Measurements from ENCODE around the gene ERC2.
A peak's percentile ranks its signal among the peaks of the same experiment; 100 is the strongest.

The ERC2 gene

DNA sequence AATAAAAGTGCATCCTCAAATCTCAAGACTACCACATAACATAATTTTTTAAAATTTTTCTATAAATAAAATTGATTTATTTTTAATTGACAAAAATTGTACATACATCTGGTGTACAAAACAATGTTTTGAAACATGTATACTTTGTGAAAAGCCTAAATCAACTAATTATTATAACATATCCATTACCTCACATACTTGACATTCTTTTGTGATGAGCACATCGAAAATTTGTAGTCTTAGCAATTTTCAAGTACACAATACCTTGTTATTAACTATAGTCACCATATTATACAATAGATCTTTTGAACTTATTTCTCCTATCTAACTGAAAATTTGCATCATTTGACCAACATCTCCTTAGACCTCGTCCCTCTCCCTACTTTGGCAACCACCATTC is 973.3 kb downstream of the ERC2 start:
- DNase-seq (ENCODE audit: low spot score): no peak

DNA sequence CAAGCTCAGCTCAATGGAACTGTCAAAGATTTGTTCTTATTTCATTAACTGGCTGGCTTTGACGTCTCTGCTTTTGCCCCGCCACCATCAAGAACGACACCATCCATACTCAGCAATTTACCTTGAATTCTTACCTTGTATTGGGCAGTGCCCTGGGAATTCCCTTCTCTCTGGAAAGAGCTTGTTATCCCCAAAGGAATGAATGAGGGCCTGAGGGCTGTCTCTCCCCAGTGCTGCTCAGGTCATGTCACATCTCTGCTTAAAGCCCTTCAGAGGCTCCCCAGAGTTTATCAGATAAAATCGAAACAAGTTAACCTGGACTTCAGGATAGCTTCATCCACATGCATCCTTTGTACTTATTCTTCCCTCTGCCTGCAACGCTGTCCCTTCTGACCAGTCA is 975.3 kb downstream of the ERC2 start:
- DNase-seq (ENCODE audit: low spot score): no peak

DNA sequence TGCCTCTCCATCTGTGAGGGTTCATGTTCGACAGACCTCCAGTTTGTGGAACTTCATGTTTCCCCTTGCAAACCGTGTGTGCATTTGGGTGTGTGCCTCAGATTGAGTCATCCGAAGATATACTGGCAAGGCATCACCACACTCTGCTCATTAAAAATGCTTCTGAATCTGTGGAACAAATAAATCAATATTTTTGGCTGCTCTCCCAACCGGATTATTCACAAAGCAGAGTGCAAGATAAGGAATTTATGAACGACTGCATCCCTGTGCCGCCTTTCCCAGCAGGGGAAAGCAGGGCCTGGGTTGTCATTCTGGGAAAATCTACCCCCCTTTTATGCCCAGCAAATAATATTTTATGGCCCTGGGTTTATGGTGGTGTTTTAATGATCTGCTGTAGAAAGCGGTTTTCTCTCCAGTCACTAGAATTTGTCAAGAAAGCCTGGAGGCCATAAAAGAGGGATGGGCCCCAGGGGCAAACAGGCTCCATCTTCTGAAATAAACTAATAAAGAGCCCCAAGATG is 976.9 kb downstream of the ERC2 start:
- no peak for DNase-seq (ENCODE audit: low spot score)

DNA sequence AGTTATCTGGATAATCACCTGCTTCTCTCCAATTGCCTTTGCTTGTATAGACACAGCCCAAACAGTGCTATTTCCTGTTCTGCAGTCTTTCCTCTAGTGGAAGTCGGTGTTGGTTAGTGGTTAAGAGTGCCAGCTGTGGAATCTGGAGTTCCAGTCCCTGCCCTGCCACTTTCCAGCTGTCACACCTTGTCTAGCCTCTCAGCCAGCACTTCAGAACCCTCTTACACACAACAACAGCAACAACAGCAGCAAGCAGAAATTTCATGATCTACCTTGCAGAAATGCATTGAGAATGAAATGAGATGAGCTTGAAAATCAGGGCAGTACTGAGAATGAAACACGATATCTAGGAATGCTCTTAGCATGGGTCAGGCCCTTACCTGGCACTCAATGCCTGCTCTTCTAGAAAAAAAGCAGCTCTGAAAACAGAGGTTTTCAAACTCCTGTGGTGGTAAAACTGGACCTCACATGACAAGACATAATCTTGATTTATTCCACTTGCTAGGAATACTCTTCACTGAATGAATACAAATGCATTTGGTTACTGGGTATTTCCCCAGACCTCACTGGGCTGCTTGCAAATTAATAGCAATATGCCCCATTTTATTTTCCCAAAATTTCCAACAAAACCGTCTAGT is 977.9 kb downstream of the ERC2 start:
- no peak for DNase-seq (ENCODE audit: low spot score)

DNA sequence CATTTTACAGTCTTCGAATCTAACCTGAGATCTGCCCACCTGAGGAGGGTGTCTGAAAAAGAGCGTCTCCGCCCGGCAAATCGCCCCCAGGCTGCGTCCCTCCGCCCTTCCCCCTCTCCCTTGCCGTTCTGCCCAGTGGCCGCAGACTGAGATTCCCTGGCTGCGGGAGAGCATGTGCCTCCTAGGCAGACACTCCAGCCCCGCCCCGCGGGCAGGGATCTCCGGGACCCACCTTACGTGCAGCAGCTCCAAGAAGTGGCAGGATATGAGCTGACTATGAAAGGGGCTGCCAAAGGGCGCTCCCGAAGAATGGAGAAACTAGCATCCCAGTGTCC is 978.5 kb downstream of the ERC2 start:
- no peak for DNase-seq (ENCODE audit: low spot score)

DNA sequence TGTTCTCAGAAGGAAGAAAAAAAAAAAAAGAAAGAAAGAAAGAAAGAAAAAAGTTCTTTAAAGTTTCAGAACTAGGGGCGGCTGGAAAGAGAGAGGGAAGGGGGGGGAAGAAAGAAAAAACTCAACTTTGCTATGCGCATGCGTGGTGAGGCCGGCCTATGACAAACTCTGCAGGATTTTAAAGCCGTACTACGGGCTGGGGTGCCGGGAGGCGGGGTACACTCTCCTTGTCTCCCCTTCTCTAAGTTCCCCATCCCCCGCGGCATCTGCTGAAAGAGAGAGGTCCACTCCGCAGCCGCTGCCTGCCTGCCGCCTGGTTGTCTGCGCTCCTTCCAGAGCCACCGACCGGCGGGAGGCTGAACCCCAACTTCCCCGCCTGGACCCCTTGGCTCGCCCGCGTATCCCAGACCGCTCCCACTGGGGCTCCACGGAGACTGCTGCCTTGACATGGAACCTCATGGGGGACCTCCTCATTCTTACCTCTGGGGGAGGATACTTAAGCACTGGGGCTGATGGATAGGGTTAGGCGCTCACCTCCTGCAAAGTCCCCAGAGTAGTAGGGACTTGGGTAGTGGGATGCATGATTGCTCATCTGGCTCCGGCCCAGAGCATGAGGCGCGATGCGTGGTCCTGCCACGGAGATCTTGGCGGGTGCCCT is 979.7 kb downstream of the ERC2 start:
- DNase-seq (ENCODE audit: low spot score): peak; percentile 6

DNA sequence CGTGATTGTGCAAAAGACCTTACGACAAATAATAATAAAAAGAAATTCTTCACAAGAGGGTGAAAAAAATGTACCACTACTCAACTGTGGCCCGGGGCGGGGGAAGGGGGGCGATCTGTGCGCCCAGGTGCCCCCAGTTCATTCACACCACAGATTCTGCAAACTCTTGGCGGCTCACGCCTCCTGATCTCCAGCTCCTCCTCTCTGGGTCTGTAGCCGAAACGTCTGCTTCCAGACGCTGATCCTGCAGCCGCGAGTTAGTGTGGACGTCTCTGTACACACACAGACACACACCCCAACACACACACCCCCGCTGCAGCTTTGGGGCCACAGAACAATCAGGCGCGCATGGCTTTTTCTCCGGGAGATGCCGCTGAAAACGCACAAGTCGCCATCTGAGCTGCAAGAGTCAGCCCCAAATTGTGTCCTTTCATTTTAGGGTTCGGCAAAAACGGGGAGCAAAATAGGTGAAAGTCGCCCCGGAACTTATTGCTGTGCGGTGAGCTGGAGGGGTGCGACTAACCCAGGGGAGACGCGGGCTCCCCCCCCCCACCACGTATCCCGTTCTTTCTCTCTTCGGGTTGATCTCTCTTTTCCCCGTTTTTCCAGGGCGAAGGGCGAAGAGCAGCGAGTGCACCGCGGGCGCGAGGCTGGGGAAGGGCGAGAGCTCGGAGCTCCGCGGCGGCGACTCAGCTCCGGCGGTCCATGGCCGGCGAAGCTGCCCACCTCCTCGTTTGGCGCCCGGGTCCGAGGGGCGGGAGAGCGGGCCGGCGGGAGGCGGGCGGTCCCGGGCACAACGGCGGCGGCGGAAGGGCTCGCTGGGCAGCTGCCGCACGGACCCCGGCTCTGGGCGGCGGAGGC is 980.7 kb downstream of the ERC2 start:
- no peak for DNase-seq (ENCODE audit: low spot score)

DNA sequence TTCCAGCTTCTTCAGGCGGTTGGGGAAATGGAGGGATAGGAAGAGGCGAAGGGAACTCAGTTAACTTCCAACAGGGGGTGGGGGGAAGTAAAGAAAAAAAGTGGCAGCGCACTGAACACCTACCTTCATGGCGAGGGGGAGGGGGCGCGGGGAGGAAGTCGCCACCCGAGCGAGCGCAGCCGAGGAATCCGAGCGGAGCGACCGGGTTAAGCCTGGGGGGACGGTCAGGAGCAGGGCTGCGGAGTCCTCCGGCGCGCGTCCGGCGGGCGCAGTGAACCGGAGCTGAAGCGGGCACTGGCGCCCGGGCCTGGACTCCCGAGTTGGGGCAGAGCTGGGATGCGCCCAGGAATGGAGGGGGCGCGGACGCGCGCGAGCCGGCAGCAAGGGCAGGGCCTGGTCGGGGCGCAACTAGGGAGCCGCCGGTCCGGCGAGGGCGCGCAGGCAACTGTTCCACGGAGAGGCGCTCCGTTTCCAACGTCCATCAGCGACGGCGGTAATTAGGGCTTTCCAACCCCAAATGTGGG is 981.3 kb downstream of the ERC2 start, which contains the start of gene WNT5A:
Gene WNT5A, minus strand, starts transcription at position 450 of the 524 bp plus-strand sequence. Its CDS starts 321 bp downstream, at position 129.
- no peak for DNase-seq (ENCODE audit: low spot score)

DNA sequence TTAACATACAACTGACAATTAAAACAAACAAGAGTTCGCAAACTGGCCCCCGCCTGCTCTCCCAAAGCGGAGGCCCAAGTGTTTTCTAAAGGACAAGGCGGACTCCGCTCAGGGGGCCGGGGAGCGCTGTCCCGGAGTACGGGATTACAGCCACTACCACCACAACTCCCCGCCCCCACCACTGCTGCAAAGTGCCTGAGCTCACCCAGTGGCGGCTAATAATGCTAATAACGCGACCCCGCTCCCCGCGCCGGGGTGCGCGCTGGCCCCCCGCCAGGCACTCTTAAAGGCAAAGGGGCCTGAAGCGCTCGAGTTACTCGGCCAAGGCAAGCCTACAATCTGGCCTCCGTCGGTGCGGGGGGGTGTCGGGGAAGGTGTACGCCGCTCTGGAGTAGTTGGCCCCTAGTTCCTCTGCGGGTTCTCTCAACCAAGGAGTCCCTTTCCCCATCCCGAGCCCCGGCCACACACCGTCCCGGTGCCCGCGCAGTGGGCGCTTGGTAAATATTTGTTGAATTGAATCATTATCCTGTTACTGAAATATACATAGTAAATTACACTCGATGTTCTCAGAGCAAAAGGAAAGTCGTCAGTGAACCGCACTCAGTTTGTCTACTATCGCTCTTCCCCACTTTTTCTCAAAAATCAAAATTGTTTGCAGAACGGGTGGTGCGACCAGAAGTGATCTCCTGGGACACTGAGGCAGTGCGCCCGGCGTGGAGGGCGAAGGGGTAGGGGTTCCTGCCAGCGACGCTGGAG is 982.0 kb downstream of the ERC2 start:
- no peak for DNase-seq (ENCODE audit: low spot score)

DNA sequence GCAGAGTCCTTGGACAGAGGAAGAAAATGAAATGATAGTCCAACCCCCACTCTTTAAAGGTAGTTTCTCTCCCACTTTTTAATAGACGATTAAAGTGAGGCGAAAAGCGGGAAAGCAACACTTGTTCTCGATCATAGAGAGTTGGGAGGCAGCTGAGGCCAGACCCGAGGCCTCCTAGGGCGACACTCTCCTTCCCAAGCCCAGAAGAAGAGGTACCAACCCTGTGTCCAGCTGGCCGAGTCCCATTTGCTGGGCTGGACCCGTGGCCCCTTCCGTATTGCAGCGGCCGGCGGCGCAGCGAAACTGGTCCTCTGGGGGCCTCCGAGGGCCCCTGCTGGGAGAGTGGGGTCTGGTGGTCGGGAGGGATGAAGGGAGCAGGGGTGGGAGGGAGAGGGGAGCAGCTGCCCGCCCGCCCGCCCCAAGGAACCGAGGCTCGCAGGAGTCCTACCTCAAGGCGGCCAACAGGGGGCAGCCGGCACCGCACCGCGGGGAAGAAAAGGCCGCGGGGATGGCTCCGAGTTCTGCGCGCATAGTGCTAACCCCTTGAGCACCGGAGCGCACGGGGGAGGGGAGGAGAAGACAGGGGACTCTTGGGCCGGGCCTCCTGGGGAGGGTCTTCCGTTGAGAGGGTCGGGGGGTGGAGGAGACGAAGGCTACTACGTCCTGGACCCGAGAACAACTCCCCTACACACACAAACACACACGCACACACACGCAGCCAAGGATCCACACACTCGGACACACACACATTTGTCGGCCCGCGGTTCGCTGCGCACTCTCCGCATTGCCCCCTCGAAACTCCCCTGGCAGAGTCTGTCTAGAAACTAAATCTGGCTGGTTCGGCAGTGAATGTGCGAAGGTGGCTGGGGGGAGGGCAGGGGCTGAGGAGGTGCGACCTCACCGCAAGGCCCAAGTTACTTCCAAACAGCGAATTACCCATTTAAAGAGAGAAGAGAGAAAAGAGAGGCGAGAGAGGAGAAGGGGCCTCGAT is 983.2 kb downstream of the ERC2 start:
- DNase-seq (ENCODE audit: low spot score): peak; percentile 60

DNA sequence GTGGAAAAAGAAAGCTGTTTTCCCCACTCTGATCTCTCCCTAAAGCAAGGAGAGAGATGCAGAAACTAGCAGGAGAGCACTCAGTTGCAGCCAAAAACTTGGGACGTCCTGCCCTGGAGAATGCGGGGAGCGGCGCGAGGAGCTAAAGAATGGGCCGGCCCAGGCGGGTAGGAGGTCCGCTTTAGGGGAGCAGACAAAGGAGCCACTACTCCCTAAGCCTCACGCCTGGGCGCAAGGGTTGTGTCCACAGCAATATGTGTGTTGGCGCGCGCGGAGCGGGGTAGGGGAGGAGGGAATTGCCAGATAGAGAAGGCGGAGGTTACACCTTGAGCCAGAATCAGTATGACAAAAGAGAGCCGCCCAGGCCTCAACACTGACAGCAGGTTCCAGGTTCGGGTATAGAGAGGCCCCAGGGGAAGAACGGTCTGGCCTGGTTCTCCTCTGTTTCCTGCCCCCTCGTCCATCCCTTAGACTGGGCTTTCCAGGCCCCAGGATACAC is 984.0 kb downstream of the ERC2 start:
- no peak for DNase-seq (ENCODE audit: low spot score)

DNA sequence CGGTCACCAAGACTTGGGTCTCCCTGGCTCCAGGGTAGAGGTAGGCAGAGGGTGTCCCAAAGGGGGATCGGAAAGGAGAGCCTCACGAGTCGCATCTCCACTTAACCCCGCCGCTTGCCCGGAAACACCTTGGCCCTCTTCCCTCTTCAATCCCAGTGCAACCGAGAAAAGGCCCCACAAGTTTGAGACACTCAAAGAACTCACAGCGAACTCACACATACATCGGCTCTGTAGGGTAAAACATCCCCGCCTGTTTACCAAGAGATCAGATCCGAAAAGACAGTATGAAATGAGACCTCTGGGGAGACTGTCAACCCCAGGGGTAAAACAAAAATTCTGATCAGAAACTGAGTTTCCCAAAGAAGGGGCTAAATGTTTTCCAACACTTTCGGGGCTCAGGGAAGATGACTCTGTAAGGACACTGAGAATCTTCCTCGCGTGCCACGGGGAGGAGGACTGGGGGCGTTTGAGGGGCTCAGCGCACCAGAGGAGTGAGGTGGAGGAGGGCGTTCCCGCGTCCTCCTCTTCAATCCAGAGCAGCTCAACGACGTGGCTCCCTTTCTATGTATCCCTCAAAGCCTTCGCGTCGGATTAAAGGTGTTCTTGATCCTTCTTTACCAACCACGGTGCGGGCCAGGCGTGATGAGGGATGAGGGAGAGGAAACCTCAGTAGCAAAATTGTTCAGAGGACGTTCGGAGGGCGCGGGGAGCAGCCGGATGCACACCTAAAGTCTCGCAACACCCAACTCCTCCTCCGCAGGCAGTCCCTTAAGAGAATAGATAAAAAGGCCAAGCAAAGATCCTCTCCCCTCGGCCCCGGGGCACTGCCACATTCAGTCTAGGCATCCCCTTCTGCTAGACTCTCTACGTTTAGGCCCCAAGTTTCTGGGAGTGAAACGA is 984.8 kb downstream of the ERC2 start:
- no peak for DNase-seq (ENCODE audit: low spot score)

DNA sequence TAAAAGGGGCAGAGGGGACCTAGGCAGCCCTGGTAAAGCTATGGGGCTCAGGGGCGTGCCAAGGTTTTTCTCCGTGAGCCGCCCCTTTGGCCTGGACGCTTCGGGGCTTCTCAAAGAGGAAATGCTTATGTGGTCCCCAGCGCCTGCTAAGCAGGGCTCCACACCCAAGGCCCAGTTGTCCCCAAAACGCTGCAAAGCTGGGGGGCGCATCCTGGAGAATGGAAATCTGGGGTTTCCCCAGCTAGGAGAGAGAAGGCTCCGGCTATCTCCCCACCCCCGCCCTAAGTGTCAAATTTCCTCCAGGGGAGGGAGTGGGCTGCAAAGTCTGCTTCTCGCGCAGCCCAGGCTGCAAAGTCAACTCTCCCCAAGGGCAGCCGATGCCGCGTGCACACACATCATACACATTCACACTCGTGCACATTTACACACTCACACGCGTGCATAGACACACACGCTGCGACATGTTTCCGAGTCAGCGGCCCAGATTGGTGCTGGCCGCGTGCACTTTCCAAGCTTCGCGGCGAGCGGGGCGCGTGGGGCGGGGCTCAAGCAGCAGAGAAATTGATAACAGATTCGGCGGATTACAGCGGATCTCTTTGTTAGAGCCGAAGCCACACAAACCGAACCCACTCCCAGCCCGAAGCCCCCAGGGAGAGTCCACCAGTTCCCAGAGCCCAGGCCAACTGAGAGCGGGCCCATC is 985.6 kb downstream of the ERC2 start:
- DNase-seq (ENCODE audit: low spot score): no peak

DNA sequence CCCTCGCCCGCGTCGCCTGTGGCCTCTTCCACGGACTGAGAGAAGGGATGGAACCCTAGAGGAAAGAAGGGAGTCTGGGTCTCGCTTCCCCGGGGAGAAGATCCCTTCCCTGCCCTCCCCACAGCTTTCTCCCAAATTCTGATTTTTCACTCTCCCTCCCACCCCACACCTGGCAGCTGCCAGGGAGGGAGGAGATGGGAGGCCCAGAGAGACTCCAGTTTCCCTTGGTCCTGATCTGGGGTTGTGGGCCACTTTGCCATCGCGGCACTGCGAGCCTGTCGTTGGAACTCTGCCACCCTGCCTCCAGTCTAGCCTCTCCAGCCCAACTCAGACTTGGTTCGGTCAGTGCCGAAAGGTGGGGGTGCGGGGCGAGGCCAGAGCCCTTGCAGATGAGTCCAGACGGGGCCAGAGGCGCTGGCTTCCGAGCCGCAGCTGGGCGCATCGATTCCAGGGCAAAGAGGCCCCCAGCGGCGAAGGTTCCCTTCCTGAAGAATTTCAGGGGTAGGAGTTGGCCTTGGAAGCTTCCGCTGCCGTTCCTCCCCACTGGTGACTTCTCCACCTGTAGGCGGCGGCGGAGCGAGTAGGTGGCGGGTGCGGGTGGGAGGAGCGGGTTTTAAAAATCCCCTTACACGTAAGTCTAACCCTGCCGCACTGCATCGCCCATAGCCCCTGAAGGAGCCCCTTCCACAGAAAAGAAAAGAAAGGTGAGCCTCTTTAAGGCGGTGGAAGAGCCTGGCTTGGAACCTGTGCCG is 986.3 kb downstream of the ERC2 start:
- no peak for DNase-seq (ENCODE audit: low spot score)

DNA sequence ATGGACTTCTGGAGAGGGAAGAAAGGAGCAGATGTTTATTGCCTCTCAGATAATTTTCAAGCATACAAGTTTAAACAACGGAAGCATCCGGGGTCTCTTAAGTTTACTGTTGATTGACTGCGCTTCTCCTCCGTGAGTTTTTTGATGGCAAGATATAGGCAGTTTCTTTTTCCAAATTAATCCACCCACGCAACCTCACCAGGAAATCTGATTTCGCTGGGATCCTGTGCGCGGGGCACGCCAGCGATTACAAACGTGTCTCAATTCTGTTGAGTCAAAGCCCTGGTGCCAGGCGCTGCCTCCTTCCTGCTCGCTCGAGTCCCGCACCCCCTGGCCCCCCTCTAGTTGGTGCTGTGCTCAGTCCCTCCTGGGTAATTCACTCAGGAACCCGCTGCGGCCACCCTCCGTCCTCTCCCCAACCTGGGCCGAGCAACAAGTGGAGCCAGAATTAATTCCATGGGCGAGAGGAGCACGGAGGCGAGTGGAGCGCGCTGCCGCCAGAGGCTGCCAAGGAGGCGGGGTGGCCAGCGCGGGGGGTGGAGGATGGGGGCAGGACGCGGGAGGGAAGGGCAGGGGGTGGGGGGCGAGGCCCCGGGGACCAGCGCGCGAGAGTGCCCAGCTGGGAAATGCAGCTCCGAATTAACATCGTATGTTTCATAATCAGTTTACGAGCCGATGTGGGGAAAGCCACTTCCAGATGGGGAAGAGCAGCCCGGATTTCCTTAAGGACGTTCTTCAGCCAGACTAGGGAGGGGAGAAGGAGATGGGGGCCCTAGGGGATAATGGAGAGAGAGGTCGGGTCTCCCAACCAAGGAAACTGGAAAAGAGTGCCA is 987.1 kb downstream of the ERC2 start:
- DNase-seq (ENCODE audit: low spot score): no peak

DNA sequence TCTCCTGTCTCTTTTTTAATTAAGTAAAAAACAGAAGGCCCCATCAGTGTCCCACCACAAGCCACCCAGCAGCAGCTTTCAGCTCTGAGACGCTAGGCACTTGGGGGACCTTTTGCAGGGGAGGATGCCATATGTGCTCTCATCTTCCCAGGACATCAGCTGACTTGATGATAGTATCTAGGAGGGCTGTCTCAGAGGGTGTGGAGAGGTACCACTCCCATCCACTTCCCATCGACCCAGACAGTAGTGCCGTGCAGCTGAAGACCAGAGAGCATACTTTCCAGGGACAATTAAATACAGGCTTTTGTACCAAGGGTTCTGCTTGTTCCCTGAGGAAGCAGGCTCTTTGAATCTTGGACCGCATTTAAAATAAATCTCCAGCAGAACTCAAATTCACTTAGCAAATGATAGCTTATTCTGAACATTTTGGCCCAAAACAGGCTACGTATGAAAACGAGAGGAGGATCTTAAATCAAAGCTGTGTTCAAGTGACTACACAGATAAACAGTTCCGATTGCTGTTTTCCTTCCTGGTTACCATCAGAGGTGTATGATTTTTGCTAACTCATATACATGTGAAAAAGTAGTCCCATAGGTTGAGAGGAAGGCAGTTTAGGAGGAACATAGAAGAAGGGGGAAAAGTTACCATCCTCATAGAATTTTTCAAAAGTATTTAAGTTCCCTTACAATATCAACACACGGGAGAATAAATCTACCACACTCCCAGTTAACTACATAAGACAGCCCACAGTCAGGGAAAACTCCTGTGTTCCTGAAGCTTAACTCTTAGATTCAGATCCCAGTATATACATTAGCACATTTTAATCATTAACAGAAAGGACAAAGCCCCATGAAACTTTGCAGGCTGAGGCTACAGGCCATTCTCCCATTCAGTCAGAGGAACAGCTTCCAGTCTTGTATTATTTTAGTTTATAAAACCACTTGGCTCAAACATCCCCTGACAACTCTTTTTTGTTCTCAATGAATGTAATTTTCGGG is 990.7 kb downstream of the ERC2 start:
- DNase-seq (ENCODE audit: low spot score): no peak
